ENCODE measurements around the gene REC114. TPM values are rescaled to one million over a fixed set of nuclear protein-coding genes. Genes with fewer than 3 reads are reported as not detected.

Gene REC114
- total RNA-seq, 1 experiment from 2014 or later: not detected

- DNase-seq (ENCODE audit: low read depth, low spot score): no peak
- intact Hi-C loops (cut with micrococcal nuclease): no loop called here
These were observed 28.1 kb upstream of the REC114 start for GRCh38 chr15:73414876-73415275.

DNA sequence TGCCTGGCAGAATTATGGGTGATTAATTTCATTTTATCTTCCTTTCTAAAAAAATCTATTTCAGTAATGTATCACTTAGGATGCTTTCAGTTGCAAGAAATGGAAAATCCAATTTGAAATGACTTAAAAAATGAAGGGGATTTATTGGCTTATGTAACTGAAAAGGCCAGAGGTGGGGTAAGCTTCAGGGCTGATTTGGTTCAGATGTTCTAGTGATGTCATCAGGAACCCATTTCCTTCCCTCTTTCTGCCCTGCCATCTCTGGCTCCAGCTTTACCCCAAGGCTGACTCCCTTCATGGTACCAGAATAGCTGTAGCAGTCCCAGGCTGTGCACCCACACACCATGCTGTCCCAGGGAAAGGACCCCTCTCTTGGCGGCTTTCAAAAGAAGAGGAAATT, 18.5 kb upstream of the REC114 start:
- no peak for ATAC-seq
- Histone ChIP-seq H3K4me1 (ENCODE audit: control insufficient read depth in 1 of 2, insufficient read depth in 2 of 2, low read length in 2 of 2) (no peaks in the 10 kb centered on the region), H3K36me3 (ENCODE audit: control insufficient read depth in 1 of 2, insufficient read depth in 2 of 2, low read length in 2 of 2) (no peaks in the 10 kb centered on the region), H3K27ac (ENCODE audit: low read depth, low read length) (no peak overlapping the region), H3K27me3 (ENCODE audit: insufficient read depth, low read length) (peaks cover 8% of the 10 kb centered on the region), H3K9me3 (ENCODE audit: control insufficient read depth in 1 of 2, insufficient read depth in 1 of 2, low read depth in 1 of 2, low read length in 2 of 2) (no peaks in the 10 kb centered on the region), H2AFZ (ENCODE audit: low read depth, low read length, poor library complexity, severe bottlenecking) (no peak overlapping the region), H3K9me2 (ENCODE audit: insufficient read depth) (no peaks in the 10 kb centered on the region), H3K79me2 (ENCODE audit: insufficient read depth, low read length) (no peaks in the 10 kb centered on the region), H3K4me3 (replicated peaks in 1 of 2; ENCODE audit: low read depth in 1 of 2, low read length in 2 of 2) (no peak overlapping the region), H3K4me2 (ENCODE audit: low read length) (no peak overlapping the region), H3K9ac (ENCODE audit: low read length) (no peak overlapping the region), H4K20me1 (ENCODE audit: insufficient read depth) (no peaks in the 10 kb centered on the region)
- BruUV-seq (replicated peaks): no TSS peak
- intact Hi-C loops (cut with micrococcal nuclease): no loop called here
- ChIA-PET RAD21 (ENCODE audit: low non-redundant PET in 1 of 2, low total read pairs in 2 of 2, uncharacterized antibody in 2 of 2, unreplicated experiment in 2 of 2) (no interaction called here), CTCF (no interaction called here), POLR2A (no interaction called here)
- no peak for DNase-seq (ENCODE audit: low read depth, low spot score)
- no peak for TF ChIP-seq CEBPB (IDR thresholded peaks at IDR 0.05; ENCODE audit: low read depth)
- no peak for TF ChIP-seq ZBTB33 (IDR thresholded peaks at IDR 0.05; ENCODE audit: extremely low read depth, insufficient replicate concordance, low read length)
- TF ChIP-seq ATF3 (IDR thresholded peaks at IDR 0.05): no peak
- TF ChIP-seq POLR2AphosphoS5 (IDR thresholded peaks at IDR 0.05; ENCODE audit: low read depth, low read length): no peak
- no peak for TF ChIP-seq JUND (IDR thresholded peaks at IDR 0.05)
- TF ChIP-seq ZFX (IDR thresholded peaks at IDR 0.05): no peak
- no peak for TF ChIP-seq CTCF (IDR thresholded peaks at IDR 0.05 in 2 of 3, conservative IDR thresholded peaks at IDR 0.05 in 1 of 3; ENCODE audit: borderline replicate concordance in 1 of 3, insufficient read depth in 1 of 3, low read depth in 2 of 3, low read length in 2 of 3)
- TF ChIP-seq ELF1 (IDR thresholded peaks at IDR 0.05; ENCODE audit: borderline replicate concordance, low read depth): no peak

More at GRCh38 chr15:73414876-73415275, 28.1 kb upstream of the REC114 start:
- ChIA-PET RAD21 (ENCODE audit: low non-redundant PET in 1 of 2, low total read pairs in 2 of 2, uncharacterized antibody in 2 of 2, unreplicated experiment in 2 of 2) (no interaction called here), CTCF (no interaction called here), POLR2A (no interaction called here)
- Histone ChIP-seq H3K9me2 (ENCODE audit: insufficient read depth) (no peaks in the 10 kb centered on the region), H3K4me1 (ENCODE audit: control insufficient read depth in 1 of 2, insufficient read depth in 2 of 2, low read length in 2 of 2) (no peaks in the 10 kb centered on the region), H4K20me1 (ENCODE audit: insufficient read depth) (no peaks in the 10 kb centered on the region), H2AFZ (ENCODE audit: low read depth, low read length, poor library complexity, severe bottlenecking) (no peak overlapping the region), H3K79me2 (ENCODE audit: insufficient read depth, low read length) (no peaks in the 10 kb centered on the region), H3K4me3 (replicated peaks in 1 of 2; ENCODE audit: low read depth in 1 of 2, low read length in 2 of 2) (no peak overlapping the region), H3K27me3 (ENCODE audit: insufficient read depth, low read length) (no peaks in the 10 kb centered on the region), H3K9me3 (ENCODE audit: control insufficient read depth in 1 of 2, insufficient read depth in 1 of 2, low read depth in 1 of 2, low read length in 2 of 2) (no peaks in the 10 kb centered on the region), H3K36me3 (ENCODE audit: control insufficient read depth in 1 of 2, insufficient read depth in 2 of 2, low read length in 2 of 2) (no peaks in the 10 kb centered on the region), H3K9ac (ENCODE audit: low read length) (no peak overlapping the region), H3K27ac (ENCODE audit: low read depth, low read length) (no peak overlapping the region), H3K4me2 (ENCODE audit: low read length) (no peak overlapping the region)
- BruUV-seq (replicated peaks): no TSS peak
- ATAC-seq: no peak
- TF ChIP-seq CTCF (IDR thresholded peaks at IDR 0.05 in 2 of 3, conservative IDR thresholded peaks at IDR 0.05 in 1 of 3; ENCODE audit: borderline replicate concordance in 1 of 3, insufficient read depth in 1 of 3, low read depth in 2 of 3, low read length in 2 of 3) (no peak), ATF3 (IDR thresholded peaks at IDR 0.05) (no peak), RAD21 (IDR thresholded peaks at IDR 0.05; ENCODE audit: low read depth) (no peak)
